ENCODE measurements around the gene TIMM17B.
A peak's percentile ranks its signal among the peaks of the same experiment; 100 is the strongest.

TIMM17B gene

GRCh38 chrX:48897625-48898306 lies at the start of gene TIMM17B, which contains the start of gene PQBP1:
Gene TIMM17B, minus strand, starts transcription at chrX:48897768. Its CDS starts 19 bp downstream, at chrX:48897749.
Gene PQBP1, plus strand, starts transcription at chrX:48897930. Its CDS starts 580 bp downstream, at chrX:48898510.
- peak; percentile 97 for FAIRE-seq

GRCh38 chrX:48945517-48946348 lies 48.2 kb upstream of the TIMM17B start:
- peak; percentile 21 for FAIRE-seq

GRCh38 chrX:48942895-48943294 lies 45.3 kb upstream of the TIMM17B start:
- FAIRE-seq = no peak

DNA sequence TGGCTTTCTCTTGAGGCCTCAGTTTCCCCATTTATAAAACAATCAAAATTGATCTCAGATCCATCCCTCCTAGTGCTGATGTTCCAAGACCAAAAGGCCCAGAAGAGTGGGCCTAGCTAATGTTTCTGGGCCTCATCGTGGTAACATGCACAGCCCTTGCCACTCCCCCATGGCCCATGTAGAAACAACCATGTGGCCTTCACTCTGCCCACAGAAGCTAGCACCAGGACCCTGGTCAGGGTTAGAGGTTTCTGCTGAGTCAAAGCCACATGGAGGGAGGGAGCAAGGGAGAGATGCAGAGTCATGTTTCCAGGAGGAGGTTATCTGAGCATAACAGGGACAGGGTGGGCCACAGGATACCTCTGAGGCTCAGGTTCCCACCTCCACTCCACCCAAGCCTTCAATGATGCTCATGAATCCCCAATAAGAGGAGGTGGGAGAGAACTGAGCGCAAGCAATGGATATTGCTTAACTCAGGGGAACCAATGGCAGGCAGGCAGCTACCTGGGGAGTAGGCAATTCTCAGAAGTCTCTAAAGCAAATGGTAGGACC lies 42.9 kb upstream of the TIMM17B start:
- FAIRE-seq = no peak

DNA sequence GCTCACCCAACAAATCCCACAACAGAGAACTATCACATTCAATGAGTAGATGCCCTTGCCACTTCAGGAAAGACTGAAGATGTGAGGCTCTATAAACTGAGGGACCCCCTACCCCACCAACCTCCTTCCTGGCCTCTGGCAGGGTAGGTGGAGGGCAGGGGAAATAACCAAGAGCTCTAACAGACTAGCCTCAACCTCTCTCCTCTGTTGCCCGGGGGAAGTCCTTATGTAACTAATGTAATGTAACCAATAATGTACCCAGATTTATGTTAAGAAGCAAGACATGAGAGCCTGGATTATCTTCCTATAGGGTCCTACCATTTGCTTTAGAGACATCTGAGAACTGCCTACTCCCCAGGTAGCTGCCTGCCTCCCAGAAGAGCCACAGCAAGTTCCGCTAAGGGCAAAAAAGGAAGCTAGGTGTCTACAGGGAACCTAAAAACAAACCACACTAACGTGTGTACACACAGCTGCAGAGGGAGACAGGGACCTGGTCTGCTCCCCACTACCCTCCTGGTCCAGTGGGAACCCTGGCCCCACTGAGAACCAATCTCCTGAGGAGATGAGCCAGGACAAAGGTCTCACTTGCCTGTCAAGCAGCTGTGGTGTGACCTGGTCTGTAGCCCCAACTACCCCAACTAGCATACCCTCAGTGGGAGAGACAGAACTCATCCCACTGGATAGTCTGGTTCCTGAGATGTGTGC lies 42.1 kb upstream of the TIMM17B start:
- FAIRE-seq = no peak

DNA sequence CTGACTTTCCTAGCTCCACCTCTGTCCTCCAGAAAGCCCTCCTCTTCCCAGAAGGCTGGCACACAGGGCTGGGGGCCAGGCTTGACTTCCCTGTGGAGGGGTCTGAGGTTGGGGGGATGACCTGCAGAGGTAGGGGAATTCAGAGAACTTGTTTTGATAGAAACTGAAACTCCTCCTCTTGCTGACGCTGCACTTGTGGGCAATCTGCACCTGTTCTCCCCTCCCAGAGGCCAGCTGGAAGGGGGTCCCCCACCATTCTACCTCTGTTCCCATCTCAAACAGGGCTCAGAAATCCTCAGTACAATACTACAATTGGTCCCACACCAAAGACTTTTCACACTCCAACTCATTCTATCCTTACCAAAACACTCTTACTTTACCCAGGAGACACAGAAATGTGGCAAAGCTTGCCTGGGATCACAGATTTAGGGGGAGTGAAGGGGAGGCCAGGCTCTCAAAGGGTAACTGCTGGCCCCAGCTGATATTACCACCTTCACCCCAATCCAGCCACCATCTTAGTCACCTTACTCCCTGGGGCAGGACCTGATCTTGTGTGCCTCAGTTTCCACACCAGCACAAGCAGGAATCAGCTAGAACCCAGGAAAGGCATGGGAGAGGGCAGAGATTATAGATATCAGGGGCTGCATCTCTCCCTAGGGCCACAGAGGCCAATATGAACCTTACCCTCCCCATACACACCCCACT lies 41.3 kb upstream of the TIMM17B start:
- no peak for FAIRE-seq

GRCh38 chrX:48937054-48937907 lies 39.7 kb upstream of the TIMM17B start:
- no peak for FAIRE-seq

GRCh38 chrX:48936429-48937053 lies 39.0 kb upstream of the TIMM17B start:
- no peak for FAIRE-seq

DNA sequence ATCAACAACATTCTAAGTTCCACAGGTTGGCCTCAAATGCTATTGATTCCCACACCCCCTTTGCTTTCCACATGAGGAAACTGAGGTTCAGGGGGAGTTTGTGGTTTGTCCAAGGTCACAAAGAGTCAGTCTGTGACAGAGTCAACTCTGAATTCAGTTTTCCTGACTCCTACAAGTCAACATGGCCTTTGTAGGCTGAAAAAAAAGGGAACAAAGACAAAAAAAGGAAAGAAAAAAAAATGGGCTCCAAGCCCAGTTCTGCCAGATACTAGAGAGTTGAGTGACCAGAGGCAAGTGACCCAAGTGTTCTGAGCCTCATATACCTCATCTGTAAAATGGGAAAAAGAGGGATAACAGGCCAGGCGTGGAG lies 37.7 kb upstream of the TIMM17B start:
- no peak for FAIRE-seq

GRCh38 chrX:48934581-48935300 lies 37.2 kb upstream of the TIMM17B start:
- no peak for FAIRE-seq

DNA sequence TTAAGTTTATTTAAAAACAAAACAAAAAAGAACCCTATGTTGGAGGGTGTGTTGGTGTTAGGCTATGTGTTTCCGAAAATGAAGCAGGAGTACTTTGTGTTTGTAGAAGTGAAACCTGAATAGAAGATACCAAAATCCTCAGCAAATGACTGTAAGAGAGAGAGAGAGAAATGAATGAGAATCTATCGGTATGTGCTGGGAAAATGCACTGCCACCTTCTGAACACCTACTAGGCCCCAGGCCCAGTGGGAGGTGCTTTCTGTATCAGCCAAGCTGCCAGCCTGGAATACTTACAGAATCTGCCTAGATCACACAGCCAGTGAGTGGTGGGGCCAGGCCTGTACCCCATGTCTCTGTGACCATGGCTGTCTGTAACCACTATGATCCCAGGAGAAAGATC lies 36.2 kb upstream of the TIMM17B start:
- no peak for FAIRE-seq

DNA sequence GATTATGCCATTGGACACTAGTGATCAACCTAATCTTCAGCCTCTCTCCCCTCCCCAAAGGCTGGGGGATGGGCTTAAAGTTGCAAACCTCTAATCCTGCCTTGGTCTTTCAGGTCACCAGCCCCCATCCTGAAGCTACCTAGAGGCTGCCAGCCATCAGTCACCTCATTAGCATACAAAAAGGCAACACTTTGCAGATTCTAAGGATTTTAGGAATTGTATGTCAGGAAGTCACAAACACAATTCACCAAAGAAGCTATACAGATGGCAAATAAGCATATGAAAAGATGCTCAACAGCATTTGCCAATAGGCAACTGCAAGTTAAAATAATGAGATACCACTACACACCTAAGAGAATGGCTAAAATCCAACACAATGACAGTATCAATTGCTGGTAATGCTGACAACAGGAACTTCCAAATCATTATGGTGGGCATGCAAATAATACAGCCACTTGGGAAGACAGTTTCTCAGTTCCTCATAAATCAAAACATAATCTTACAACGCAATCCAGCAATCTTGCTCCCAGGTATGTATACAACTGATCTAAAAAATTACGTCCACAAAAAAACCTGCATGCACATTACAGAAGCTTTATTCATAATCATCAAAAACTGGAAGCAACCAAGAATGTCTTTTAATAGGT lies 30.3 kb upstream of the TIMM17B start:
- FAIRE-seq = no peak

GRCh38 chrX:48927123-48927522 lies 29.6 kb upstream of the TIMM17B start:
- no peak for FAIRE-seq

GRCh38 chrX:48924270-48924669 lies 26.7 kb upstream of the TIMM17B start:
- FAIRE-seq = no peak

- no peak for FAIRE-seq
Observed at GRCh38 chrX:48923771-48924170, 26.2 kb upstream of the TIMM17B start.

DNA sequence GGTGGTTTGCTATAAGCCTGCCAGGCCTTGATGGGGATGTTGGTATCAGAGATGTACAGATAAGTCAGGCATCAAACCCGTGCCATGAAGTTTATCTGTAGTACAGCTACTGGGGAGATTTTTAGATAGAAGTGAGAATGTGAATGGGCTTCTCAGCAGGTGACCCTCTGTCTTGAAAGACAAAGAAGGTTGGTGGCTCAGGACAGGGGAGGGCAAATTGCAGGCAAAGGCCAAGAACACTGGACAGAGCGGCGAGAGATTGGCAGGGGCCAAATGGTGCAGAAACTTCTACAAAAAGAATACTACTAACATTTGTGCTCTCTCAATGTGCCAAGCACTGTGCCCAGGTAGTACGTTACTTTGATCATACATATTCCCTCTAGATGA lies 23.1 kb upstream of the TIMM17B start:
- no peak for FAIRE-seq

GRCh38 chrX:48919947-48920717 lies 22.6 kb upstream of the TIMM17B start:
- FAIRE-seq = no peak

DNA sequence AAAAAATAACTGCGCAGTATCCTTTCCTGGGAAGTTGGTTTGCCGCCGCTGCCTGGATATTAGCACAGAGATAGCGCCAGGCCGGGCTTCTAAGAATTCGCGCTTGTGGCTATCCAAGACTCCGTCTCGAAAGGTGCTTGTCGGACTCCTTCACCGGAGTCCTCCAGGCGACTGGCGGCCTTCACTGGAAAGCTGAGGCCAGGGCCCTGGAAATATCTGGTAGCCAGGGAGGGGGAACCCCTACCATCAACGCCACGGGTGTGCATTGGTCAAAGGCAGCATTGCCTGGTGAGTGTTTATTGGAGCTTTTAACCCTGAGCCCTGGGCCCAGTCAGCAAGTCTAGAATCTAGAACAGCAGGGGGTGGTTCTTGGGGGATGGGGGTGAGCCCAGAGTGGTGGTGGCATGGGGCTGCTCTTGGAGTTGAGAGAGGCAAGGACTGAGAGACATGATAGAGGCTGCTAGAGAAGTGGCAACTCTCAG lies 21.8 kb upstream of the TIMM17B start:
- FAIRE-seq = no peak

All from islet of Langerhans (tissue), 1 donor.